B cell (primary cell): ENCODE results near the gene PDZRN4. TPM values are rescaled to one million over a fixed set of nuclear protein-coding genes. Genes with fewer than 3 reads are reported as not detected.

Source experiments
- ATAC-seq: fragments of 200-7000 bp; cut with Tn5 transposase; one replicate; pipeline ENCODE4 v1.10.0; 2021; ENCODE audit warnings: low read depth, mild to moderate bottlenecking, moderate number of reproducible peaks, moderate library complexity
- CTCF ChIA-PET: fragments of 350-600 bp; sonication (Branson Sonifier 250); formaldehyde crosslinking; loops from one replicate; lab custom pipeline; 2021; ENCODE audit warnings: antibody characterized with exemption, inconsistent platforms; lab: Charles Lee
- POLR2A ChIA-PET: fragments of 350-600 bp; sonication (Branson Sonifier 250); formaldehyde crosslinking; loops from one replicate; lab custom pipeline; 2021; ENCODE audit warnings: antibody characterized with exemption; lab: Charles Lee
- DNase-seq: peaks from one replicate; pipeline ENCODE4 v3.0.0; 2013
- H2AFZ ChIP-seq: 2 replicates; pipeline ENCODE4 v1.6.1; 2012; ENCODE audit warnings: mild to moderate bottlenecking, low read depth, low read length; ENCODE audit not compliant: insufficient read depth, poor library complexity, severe bottlenecking
- H3K27ac ChIP-seq, 2 donors: 1 replicate in 1 of 2; 2 replicates in 1 of 2; pipeline ENCODE4 v1.5.1; 2012 to 2013; ENCODE audit warnings: low read length in 2 of 2, mild to moderate bottlenecking in 2 of 2, moderate library complexity in 1 of 2
- H3K27me3 ChIP-seq, 4 experiments: fragments of 200-600 bp in 1 of 4; sonication (generic) in 1 of 4; replicated peaks in 1 of 4; 1 replicate in 2 of 4; 2 replicates in 2 of 4; pipeline versions ENCODE4 v1.6.1 to v1.7.0; 2013 to 2016; ENCODE audit warnings: low read length in 3 of 4, mild to moderate bottlenecking in 2 of 4, mixed read lengths in 1 of 4, moderate library complexity in 1 of 4; ENCODE audit not compliant: insufficient read depth in 4 of 4, control insufficient read depth in 3 of 4; ENCODE audit errors: control extremely low read depth in 1 of 4
- H3K36me3 ChIP-seq, 2 experiments: replicated peaks in 1 of 2; 1 replicate in 1 of 2; 2 replicates in 1 of 2; pipeline versions ENCODE4 v1.6.1 to v1.7.1; 2013; ENCODE audit warnings: low read length in 1 of 2; ENCODE audit not compliant: insufficient read depth in 2 of 2, control insufficient read depth in 1 of 2; ENCODE audit errors: control extremely low read depth in 1 of 2, extremely low read depth in 1 of 2
- H3K4me1 ChIP-seq, 2 donors: fragments of 200-600 bp in 1 of 2; sonication (generic) in 1 of 2; 1 replicate in 1 of 2; 2 replicates in 1 of 2; pipeline versions ENCODE4 v1.5.1 to v1.6.1; 2013 to 2017; ENCODE audit warnings: low read length in 2 of 2; ENCODE audit not compliant: control insufficient read depth in 2 of 2, insufficient read depth in 2 of 2
- H3K4me2 ChIP-seq: replicated peaks from 2 replicates; pipeline ENCODE3; 2012; ENCODE audit warnings: mild to moderate bottlenecking, low read depth, low read length; ENCODE audit not compliant: poor library complexity, severe bottlenecking
- H3K4me3 ChIP-seq, 5 experiments: fragments of 200-600 bp in 1 of 5; sonication (generic) in 1 of 5; 1 replicate in 3 of 5; 2 replicates in 2 of 5; pipeline versions ENCODE4 v1.5.1 to v1.7.0; 2011 to 2016; ENCODE audit warnings: low read length in 4 of 5, mild to moderate bottlenecking in 4 of 5, low read depth in 2 of 5, control low read depth in 1 of 5, moderate library complexity in 1 of 5; ENCODE audit not compliant: insufficient read depth in 1 of 5; ENCODE audit errors: control extremely low read depth in 1 of 5, extremely low read depth in 1 of 5
- H3K79me2 ChIP-seq: fragments of 200-600 bp; sonication (generic); one replicate; pipeline ENCODE4 v1.6.0; 2016; ENCODE audit warnings: low read length; ENCODE audit not compliant: control insufficient read depth, insufficient read depth
- H3K9ac ChIP-seq: fragments of 200-600 bp; sonication (generic); 2 replicates; pipeline ENCODE4 v1.6.1; 2017; ENCODE audit warnings: mild to moderate bottlenecking, low read length, moderate library complexity
- H3K9me3 ChIP-seq, 3 donors: one replicate each; pipeline versions ENCODE4 v1.6.1 to v1.7.1; 2013; ENCODE audit warnings: low read length in 2 of 3; ENCODE audit not compliant: control insufficient read depth in 2 of 3, insufficient read depth in 1 of 3; ENCODE audit errors: control extremely low read depth in 1 of 3
- H4K20me1 ChIP-seq: 2 replicates; pipeline ENCODE4 v1.6.0; 2012; ENCODE audit warnings: mild to moderate bottlenecking, low read length; ENCODE audit not compliant: insufficient read depth, control insufficient read depth, poor library complexity, severe bottlenecking
- H3K27ac Mint-ChIP-seq: one replicate; pipeline ENCODE4 v1.8.0; 2021; ENCODE audit warnings: mixed read lengths
- H3K27me3 Mint-ChIP-seq: one replicate; pipeline ENCODE4 v1.8.0; 2021; ENCODE audit warnings: mixed read lengths
- H3K4me1 Mint-ChIP-seq: one replicate; pipeline ENCODE4 v1.8.0; 2021; ENCODE audit warnings: mixed read lengths
- H3K4me3 Mint-ChIP-seq: one replicate; pipeline ENCODE4 v1.8.0; 2021; ENCODE audit warnings: mixed read lengths
- H3K9me3 Mint-ChIP-seq: one replicate; pipeline ENCODE4 v1.8.0; 2022; ENCODE audit warnings: mixed read lengths; ENCODE audit not compliant: insufficient read depth
- CTCF ChIP-seq: fragments of 200-600 bp; IDR thresholded peaks from one replicate; pipeline ENCODE4 v1.8.0; 2022; ENCODE audit warnings: antibody characterized with exemption, mild to moderate bottlenecking
- EZH2 ChIP-seq: IDR thresholded peaks from 2 replicates; pipeline ENCODE4 v1.6.1; 2012; ENCODE audit warnings: borderline replicate concordance, low read depth, mild to moderate bottlenecking, moderate library complexity, low read length; ENCODE audit not compliant: insufficient read depth, poor library complexity, severe bottlenecking
- WGBS: methylation state at CpG from one replicate; pipeline ENCODE4 v1.1.5; 2013; ENCODE audit warnings: missing lambda C conversion rate; ENCODE audit not compliant: insufficient coverage; 5-methylcytosine and 5-hydroxymethylcytosine counted together
- intact Hi-C: fragments of 100-400 bp; cut with micrococcal nuclease; formaldehyde crosslinking; loops from one replicate; pipeline ENCODE4 v1.10.0; 2022
- polyA plus RNA-seq: library from polyadenylated mRNA; depleted of rRNA; stranded (reverse); fragments of >200 nt; gene quantifications from 2 replicates; pipeline ENCODE4 v1.2.3, GENCODE V29; 2012
- total RNA-seq, 2 donors: library from RNA; stranded (reverse); fragments of 120-200 nt in 1 of 2; gene quantifications; 1 replicate in 1 of 2; 2 replicates in 1 of 2; pipeline versions ENCODE4 v1.2.3 to v1.2.4, GENCODE V29; 2013 to 2022

Gene PDZRN4
- total and polyA plus RNA-seq, 2 donors (not counting 1 experiment from before 2014, with no cell fraction given), result not detected

- H3K4me3 Mint-ChIP-seq, result no peak overlapping the region
- Histone ChIP-seq H3K4me2 (peak overlapping the region; percentile 14), H3K27me3 (peaks cover 0 to 31% (median 24%) of the 10 kb centered on the region in 4 experiments), H3K27ac (no peak overlapping the region), H3K9ac (no peak overlapping the region), H3K4me3 (no peak overlapping the region), H4K20me1 (no peaks in the 10 kb centered on the region), H3K4me1 (peaks cover 9 to 19% of the 10 kb centered on the region in 2 donors), H3K36me3 (no peaks in the 10 kb centered on the region), H3K9me3 (no peaks in the 10 kb centered on the region), H2AFZ (no peak overlapping the region), H3K79me2 (no peaks in the 10 kb centered on the region)
- ATAC-seq, result no peak
- ChIA-PET POLR2A (no interaction called here), CTCF (no interaction called here)
- no peak for TF ChIP-seq CTCF
- TF ChIP-seq EZH2, result no peak
- no peak for DNase-seq
- peaks cover 15% of the 10 kb centered on the region for H3K4me1 Mint-ChIP-seq
- no peaks in the 10 kb centered on the region for H3K9me3 Mint-ChIP-seq
- no peak overlapping the region for H3K27ac Mint-ChIP-seq
- H3K27me3 Mint-ChIP-seq, result peaks cover 47% of the 10 kb centered on the region
- WGBS, result 4% methylated on average over 39 of the region's 49 CpGs
- intact Hi-C loops, result no loop called here
Measured at GRCh38 chr12:41188841-41189394, 798 bp downstream of the PDZRN4 start.

GRCh38 chr12:41189395-41190251 is 1.5 kb downstream of the PDZRN4 start:
- H3K36me3 ChIP-seq, result no peaks in the 10 kb centered on the region
- WGBS, result 5% methylated on average over 29 of the region's 34 CpGs
- no peaks in the 10 kb centered on the region for H3K9me3 Mint-ChIP-seq
- no peak overlapping the region for H3K4me3 ChIP-seq
- CTCF ChIA-PET, result no interaction called here
- H3K27ac ChIP-seq, result no peak overlapping the region
- DNase-seq, result no peak
- POLR2A ChIA-PET, result no interaction called here
- peak overlapping the region; percentile 14 for H3K4me2 ChIP-seq
- H3K27ac Mint-ChIP-seq, result no peak overlapping the region
- peaks cover 15% of the 10 kb centered on the region for H3K4me1 Mint-ChIP-seq
- H3K4me1 ChIP-seq, result peaks cover 9 to 19% of the 10 kb centered on the region in 2 donors
- TF ChIP-seq EZH2 (no peak), CTCF (no peak)
- H2AFZ ChIP-seq, result peak overlapping the region; percentile 32
- no peaks in the 10 kb centered on the region for H3K79me2 ChIP-seq
- H4K20me1 ChIP-seq, result no peaks in the 10 kb centered on the region
- intact Hi-C loops, result no loop called here
- no peak overlapping the region for H3K9ac ChIP-seq
- ATAC-seq, result no peak
- H3K9me3 ChIP-seq, result no peaks in the 10 kb centered on the region
- H3K27me3 ChIP-seq, result peaks cover 0 to 31% (median 24%) of the 10 kb centered on the region in 4 experiments
- H3K27me3 Mint-ChIP-seq, result peaks cover 43% of the 10 kb centered on the region
- peak overlapping the region; percentile 39 for H3K4me3 Mint-ChIP-seq
